Thyroid gland (tissue), 4 donors: ENCODE measurements around the gene BCL2.

Source experiments
- CTCF ChIP-seq, 6 experiments: fragments of 200-600 bp in 3 of 6; fragments of 450-650 bp in 3 of 6; sonication (generic) in 3 of 6; IDR thresholded peaks; one replicate each; pipeline ENCODE4 v1.5.1; 2016 to 2019; ENCODE audit warnings: antibody characterized with exemption in 6 of 6, mild to moderate bottlenecking in 2 of 6, inconsistent platforms in 1 of 6, moderate library complexity in 1 of 6
- POLR2A ChIP-seq, 2 donors: fragments of 450-650 bp; IDR thresholded peaks; one replicate each; pipeline ENCODE4 v1.6.1; 2017; ENCODE audit warnings: antibody characterized with exemption in 2 of 2, mild to moderate bottlenecking in 2 of 2, moderate library complexity in 1 of 2

- TF ChIP-seq CTCF (IDR thresholded peaks at IDR 0.05) (no peak), POLR2A (IDR thresholded peaks at IDR 0.05) (no peak)
These were observed 75.0 kb downstream of the BCL2 start for GRCh38 chr18:63244607-63245006.
